HG03565 (cell line): Measurements from ENCODE around the gene NLGN1.

Experiments used
- ATAC-seq: cut with Tn5 transposase; IDR thresholded peaks from one replicate; pipeline ENCODE4 v1.9.1; 2021; ENCODE audit warnings: mild to moderate bottlenecking, moderate library complexity; ENCODE audit not compliant: unreplicated experiment

The NLGN1 gene

GRCh38 chr3:174132421-174133042, 735.0 kb downstream of the NLGN1 start:
- no peak for ATAC-seq

DNA sequence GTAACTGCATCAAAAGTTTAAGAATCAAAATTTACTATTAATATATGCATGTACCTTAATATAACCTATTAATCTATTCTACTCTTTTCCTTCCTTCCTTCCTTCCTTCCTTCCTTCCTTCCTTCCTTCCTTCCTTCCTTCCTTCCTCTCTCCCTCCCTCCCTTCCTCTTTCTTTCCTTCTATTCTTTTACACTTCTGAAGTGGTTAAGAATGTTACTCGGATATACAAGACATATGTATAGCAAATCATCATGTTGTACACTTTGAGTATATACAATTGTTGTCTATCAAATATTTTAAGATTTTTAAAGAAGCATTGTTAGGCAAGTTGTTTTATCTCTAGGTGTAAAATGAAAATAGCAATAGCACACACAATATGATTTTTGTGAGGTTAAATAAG, 748.5 kb downstream of the NLGN1 start:
- ATAC-seq, result no peak

- no peak for ATAC-seq
Observed at GRCh38 chr3:174147798-174148197, 750.3 kb downstream of the NLGN1 start.

- no peak for ATAC-seq
Observed at GRCh38 chr3:174153871-174154270, 756.3 kb downstream of the NLGN1 start.

- ATAC-seq, result no peak
Observed at GRCh38 chr3:174156200-174156599, 758.7 kb downstream of the NLGN1 start.

DNA sequence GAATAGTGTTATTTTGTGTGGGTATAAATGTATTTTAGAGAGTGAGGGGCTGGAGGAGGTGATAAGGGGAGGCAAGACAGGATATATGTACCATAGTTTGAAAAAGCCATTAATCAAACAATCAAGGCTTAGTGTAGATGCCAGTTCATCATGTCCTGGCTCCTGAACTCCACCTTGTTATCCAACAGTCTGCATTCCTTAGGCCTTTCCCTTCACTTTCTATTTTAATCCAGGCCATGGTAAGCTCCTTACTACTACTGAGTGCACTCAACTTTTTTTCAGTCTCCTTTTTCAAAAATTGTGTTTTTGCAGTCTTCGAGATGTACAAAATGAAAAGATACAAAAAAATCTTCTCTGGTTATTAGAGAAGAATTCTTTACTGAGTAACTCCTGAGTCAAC, 761.1 kb downstream of the NLGN1 start:
- ATAC-seq, result no peak

GRCh38 chr3:174159604-174160003, 762.1 kb downstream of the NLGN1 start:
- ATAC-seq, result no peak

GRCh38 chr3:174162550-174162949, 765.0 kb downstream of the NLGN1 start:
- ATAC-seq, result no peak

- ATAC-seq, result no peak
Observed at GRCh38 chr3:174168026-174168425, 770.5 kb downstream of the NLGN1 start.

DNA sequence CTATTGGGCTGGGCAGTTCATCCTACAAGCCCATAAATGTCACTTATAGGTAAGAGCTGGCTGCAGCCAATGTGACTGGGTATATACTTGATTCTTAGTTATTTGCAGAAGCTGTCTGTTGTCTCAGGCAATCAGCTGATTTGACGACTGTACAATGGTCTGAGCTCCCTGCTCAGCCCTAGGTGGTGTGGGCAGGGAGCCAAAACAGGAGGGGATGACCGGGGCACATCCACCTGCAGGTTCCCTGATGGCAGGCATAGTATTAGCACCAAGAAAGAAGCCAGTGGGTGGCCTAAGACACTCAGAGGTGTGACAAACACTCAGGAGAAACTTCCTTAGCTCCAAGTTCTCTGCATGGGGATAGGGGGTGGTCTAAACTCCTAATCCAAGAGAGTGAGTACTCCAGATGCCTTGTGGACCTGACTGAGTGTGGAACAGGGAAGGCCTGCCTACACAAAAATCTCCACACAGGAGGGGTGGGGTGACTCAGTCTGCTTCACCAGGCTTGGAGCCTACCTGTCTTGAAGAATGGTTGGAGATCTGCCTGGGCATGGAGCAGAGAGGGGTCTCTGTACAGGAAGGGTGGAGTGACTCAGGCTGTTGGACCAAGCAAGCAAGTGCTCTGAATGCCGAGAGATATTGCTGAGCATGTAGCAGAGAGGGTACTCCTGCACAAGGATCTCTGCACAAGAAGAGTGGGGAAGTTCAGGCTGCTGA, 771.2 kb downstream of the NLGN1 start:
- no peak for ATAC-seq

- no peak for ATAC-seq
Observed at GRCh38 chr3:174169736-174170135, 772.2 kb downstream of the NLGN1 start.

GRCh38 chr3:174170248-174170647, 772.7 kb downstream of the NLGN1 start:
- ATAC-seq, result no peak

- ATAC-seq, result no peak
Observed at GRCh38 chr3:174186377-174186989, 788.9 kb downstream of the NLGN1 start.

DNA sequence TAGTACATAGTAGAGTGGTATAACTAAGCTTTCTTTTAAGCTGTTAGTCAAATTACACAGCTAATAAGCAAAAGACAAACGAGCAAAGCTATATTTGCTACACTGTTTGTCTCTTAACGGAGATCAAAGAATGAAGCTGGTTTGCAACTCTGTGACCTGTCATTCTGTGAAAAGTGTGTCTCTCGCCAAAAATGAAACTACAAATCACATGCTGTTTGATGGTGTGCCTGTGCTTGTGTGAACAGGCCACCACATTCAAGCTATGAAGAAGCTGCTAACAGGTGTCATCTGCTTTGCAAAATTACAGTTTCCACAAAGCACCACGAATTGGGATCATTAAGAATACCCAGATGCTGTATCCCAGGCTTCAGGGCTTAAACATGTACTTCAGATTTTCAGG, 793.8 kb downstream of the NLGN1 start:
- peak; percentile 82 for ATAC-seq

GRCh38 chr3:174191895-174192294, 794.4 kb downstream of the NLGN1 start:
- no peak for ATAC-seq

DNA sequence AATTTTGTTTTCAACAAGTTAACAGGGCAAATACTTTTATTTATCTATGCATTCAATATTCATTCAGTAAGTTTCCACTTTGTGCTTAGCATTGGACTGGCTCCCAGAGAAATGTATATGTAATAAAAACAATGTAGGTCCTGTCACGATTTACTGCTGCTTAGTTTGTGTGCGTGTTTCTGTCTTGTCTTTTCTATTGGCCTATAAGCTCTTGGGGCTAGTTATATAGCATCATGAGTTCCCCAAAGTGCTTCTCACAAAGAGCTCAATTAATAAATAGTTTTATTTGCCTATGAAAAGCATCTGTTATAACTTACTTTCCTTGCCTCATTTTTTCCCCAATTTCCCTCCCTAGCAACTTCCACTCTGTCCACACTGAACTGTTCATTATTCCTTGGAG, 794.9 kb downstream of the NLGN1 start:
- no peak for ATAC-seq

- no peak for ATAC-seq
Observed at GRCh38 chr3:174193604-174194003, 796.1 kb downstream of the NLGN1 start.

DNA sequence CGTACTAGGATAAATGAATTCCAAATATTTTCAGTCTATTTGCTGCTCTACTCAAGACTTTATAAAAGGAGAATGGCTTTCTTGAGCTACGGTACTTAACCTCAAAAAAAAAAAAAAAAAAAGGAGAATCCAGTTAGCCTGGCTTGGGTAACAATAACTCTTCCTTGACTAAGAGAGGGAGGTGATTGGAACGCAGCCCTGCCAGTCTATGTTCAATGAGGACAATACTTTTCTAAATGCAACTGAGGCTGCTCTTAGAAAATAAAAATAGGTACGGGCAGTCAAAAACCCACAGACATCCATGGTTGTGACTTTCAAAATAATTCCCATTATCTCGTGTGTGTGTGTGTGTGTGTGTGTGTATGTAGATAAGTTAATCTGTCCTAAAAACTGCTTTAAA, 799.9 kb downstream of the NLGN1 start:
- no peak for ATAC-seq

- ATAC-seq, result no peak
Observed at GRCh38 chr3:174198199-174198598, 800.7 kb downstream of the NLGN1 start.

DNA sequence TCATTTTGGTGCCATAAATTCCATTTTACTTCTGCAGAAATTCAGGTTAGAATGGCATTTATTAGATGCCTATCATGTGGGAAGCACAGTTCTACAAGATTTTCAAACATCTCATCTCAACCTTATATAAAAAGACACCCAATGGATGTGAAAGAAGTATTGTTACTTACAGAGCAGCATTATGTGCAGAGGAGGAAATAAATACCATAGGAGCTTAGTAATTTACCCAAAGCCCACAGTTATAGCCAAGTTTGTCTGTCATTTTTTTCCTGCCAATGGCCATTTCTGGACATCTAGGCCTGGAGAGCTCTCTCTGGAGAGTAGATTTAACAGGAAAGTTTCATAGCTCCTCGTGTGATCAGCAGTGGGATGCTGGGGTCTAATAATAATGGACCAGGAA, 802.2 kb downstream of the NLGN1 start:
- ATAC-seq, result no peak

DNA sequence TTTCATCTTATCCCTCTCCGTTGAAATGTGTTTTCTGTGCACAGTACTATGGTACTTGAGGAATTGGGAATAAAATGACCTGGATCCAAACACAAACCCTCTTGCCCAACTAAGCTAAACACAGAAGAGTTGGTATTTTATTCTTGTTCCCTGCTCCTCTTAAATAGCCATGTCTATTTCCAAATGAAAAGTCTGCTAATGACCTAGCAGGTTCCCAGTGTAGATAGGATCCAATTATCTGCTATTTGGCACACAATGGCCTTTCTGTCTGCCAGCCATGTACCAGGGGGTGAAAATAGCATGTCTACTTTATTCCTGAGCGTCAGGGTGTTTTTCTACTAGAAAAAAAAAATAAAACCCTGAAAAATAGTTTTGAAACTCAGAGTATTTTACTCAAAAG, 804.6 kb downstream of the NLGN1 start:
- no peak for ATAC-seq

DNA sequence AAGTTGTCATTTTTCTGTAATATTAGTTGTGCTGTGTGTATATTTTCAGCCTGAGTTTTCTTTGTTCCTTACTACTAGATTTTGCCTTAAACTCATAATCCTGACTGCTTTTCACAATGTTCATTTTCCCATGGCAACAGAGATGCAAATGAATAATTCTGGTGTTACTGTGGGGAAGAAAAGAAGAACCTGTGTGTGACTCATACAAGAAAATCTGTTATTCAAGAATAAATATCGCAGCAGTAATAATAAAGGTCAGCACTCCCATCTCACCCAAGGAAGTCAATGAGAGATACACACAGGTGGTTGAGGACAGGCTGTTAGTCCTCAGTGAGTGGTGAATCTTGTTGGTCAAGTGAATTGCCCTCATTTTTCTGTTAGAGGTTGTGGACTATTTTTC, 805.0 kb downstream of the NLGN1 start:
- no peak for ATAC-seq
